Embryonic facial prominence (tissue), 1 donor: ENCODE data around the gene GNAT2.

Source experiments
- DNase-seq: peaks from one replicate; pipeline ENCODE4 v3.0.0-alpha.2; 2016; ENCODE audit errors: extremely low spot score

The GNAT2 gene

DNA sequence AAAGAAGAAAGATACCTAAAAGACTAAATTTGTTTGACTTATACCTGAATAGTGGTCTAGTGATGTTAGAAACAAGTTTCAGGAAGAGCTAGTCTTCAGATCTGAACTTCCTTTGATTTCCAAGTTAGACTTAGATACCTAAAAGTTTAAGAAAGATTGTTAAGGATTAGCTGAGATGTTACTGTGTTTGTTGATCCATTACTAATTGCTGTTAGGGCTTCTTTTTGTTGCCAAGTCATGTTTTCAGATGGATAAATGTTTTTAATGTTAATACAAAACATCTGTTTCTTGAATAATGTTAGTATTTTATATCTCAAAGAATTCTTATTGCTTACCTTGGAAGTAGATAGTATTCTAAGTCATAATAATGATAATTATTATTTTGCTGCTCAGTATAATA is 59.4 kb downstream of the GNAT2 start:
- no peak for DNase-seq

DNA sequence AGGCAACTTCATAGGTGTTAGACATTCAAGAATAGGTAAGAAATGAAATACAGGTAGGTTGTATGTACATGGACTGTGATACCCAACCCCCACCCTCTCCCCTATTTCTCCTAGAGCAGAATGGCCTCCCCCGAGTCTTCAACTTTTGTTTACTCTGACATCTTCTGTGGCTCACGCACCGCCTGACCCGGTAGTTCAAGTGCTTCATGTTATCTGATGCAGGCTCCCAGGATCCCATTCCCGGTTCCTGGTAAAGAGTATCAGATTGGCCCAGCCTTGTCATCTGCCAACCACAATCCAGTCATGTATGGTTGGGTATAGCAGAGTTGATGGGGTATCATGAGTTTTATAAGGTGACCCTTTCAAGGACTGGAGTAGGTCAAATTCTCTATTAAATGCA is 61.9 kb downstream of the GNAT2 start:
- no peak for DNase-seq

DNA sequence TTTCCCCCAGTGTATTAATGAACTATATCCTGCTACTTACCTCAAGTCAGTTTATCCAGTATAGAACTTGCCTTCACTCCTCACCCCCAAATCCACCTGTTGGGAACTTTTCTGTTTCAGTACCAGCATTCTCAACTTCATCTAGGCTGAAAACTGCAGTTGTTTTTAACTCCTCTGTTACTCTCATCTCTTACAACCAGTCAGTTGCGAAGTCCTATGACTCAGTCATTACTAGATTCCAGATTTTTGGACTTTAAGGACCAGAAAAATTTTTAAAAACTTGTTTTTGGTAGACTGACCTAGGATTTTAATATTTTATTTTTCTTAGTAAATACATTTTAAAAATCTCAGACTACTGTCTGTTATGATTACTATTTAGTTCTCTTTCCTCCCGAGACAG is 62.9 kb downstream of the GNAT2 start:
- no peak for DNase-seq
